Renal pelvis (tissue), 4 donors: Measurements from ENCODE around the gene RPL22. TPM values are rescaled to one million over a fixed set of nuclear protein-coding genes. Genes with fewer than 3 reads are reported as not detected.

ENCODE experiments used
- DNase-seq: peaks from one replicate; pipeline ENCODE4 v3.0.0-alpha.2; 2013
- polyA plus RNA-seq, 3 donors: library from polyadenylated mRNA; unstranded; fragments of 120-200 nt; gene quantifications; one replicate each; pipeline ENCODE4 v1.2.1, GENCODE V29; 2013; ENCODE audit not compliant: insufficient read length in 3 of 3

RPL22 gene
- polyA plus RNA-seq, 3 donors, result 506 to 557 (median 512) TPM

DNA sequence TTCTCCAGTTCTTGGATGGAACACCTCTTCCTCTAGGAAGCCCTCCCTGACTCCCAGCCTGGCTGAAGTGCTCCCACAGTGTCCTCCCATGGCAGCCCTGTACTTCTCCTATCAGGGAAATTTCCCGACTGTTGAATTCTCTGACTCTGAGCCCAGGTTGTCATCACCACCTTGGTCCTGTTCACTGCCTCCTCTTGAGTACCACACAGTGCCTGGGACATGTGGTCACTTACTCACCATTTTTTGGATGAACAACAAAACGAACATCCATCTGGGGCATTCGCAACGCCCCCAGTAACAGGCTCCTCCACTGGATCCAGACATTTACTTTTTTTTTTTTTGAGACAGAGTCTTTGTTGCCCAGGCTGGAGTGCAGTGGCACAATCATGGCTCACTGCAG is 56.7 kb downstream of the RPL22 start:
- DNase-seq, result no peak

GRCh38 chr1:6142036-6142621 is 57.3 kb downstream of the RPL22 start:
- no peak for DNase-seq

DNA sequence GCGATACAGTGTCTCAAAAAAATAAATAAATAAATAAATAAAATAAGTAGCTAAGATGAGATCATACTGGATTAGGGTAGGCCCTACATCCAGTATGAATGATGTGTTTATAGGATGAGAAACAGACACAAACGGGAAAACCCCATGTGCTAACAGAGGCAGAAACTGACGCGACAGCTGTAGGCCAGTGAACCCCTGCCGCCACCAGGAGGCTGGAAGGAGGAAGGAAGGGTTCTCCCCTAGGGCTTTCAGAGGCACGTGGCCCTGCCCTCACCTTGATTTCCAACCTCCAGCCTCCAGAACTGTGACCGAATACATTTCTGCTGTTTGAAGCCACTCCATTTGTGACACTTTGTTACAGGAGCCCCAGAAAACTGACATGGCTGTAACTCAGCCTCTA is 57.8 kb downstream of the RPL22 start:
- DNase-seq, result no peak

DNA sequence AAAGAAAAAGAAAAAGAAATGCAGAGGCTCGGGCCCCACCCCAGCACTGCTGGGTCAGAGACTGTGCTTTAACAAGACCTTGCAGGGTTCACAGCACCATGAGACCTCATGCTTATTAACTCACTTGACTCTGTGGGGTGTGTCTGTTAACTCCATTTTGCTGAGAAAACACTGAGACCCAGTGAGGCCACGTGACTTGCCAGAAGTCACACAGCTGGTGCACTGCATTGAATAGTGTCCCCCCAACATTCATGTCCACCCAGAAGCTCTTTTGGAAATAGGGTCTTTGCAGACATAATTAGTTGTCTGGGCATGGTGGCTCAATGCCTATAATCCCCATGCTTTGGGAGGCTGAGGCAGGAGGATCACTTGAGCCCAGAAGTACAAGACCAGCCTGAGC is 59.0 kb downstream of the RPL22 start:
- no peak for DNase-seq

- no peak for DNase-seq
Measured at GRCh38 chr1:6137758-6138157, 61.6 kb downstream of the RPL22 start.

GRCh38 chr1:6136516-6137220 is 62.7 kb downstream of the RPL22 start:
- DNase-seq, result no peak

Other genes starting within 250 kb of the RPL22 start
- gene NPHP4, start 207.2 kb downstream of the RPL22 start, polyA plus RNA-seq, result 10 to 100 TPM; 12.9 to 17.6 (median 14.4) TPM
- gene KCNAB2, start 153.7 kb downstream of the RPL22 start, polyA plus RNA-seq, result 1 to 10 TPM; 3.1 to 5.3 (median 4.1) TPM
- under 1 TPM; 0.30 to 0.78 (median 0.41) TPM for gene CHD5, start 19.3 kb downstream of the RPL22 start, polyA plus RNA-seq
- gene RNF207, start 6.5 kb upstream of the RPL22 start, polyA plus RNA-seq, result 10 to 100 TPM; 19.5 to 40.4 (median 39.7) TPM
- 10 to 100 TPM; 55.5 to 63.4 (median 58.7) TPM for gene ICMT, start 36.4 kb upstream of the RPL22 start, polyA plus RNA-seq
- not detected for gene HES3, start 44.6 kb upstream of the RPL22 start, polyA plus RNA-seq
- 1 to 10 TPM; 6.7 to 9.4 (median 7.0) TPM for gene GPR153, start 61.5 kb upstream of the RPL22 start, polyA plus RNA-seq
- gene ACOT7, start 194.2 kb upstream of the RPL22 start, polyA plus RNA-seq, result 10 to 100 TPM; 32.8 to 39.4 (median 36.8) TPM
- gene HES2, start 220.3 kb upstream of the RPL22 start, polyA plus RNA-seq, result under 1 TPM; 0.33 to 0.46 (median 0.40) TPM
- gene ESPN, start 225.2 kb upstream of the RPL22 start, polyA plus RNA-seq, result 10 to 100 TPM; 19.6 to 21.5 (median 21.5) TPM